ENCODE measurements around the gene RDH13. TPM values are rescaled to one million over a fixed set of nuclear protein-coding genes. Genes with fewer than 3 reads are reported as not detected.
"Not testable (repeated sequence)": the region's sequence is repeated elsewhere in the genome, so short reads cannot be mapped to it uniquely, and the experiment has no call there.

Gene RDH13
- total RNA-seq: 6.8 TPM

GRCh38 chr19:55062735-55063491 lies at the start of gene RDH13:
TSS of gene RDH13 (minus strand) at chr19:55063148. CDS start at chr19:55063032, 116 bp downstream.
- Histone ChIP-seq H3K4me1 (ENCODE audit: insufficient read depth, low read length) (peaks cover 14% of the 10 kb centered on the region), H3K4me3 (ENCODE audit: low read length) (peak within 1 kb of the TSS; percentile 52), H3K9me3 (ENCODE audit: low read depth, low read length) (no peaks in the 10 kb centered on the region), H3K27me3 (ENCODE audit: insufficient read depth, low read length) (peaks cover 10% of the 10 kb centered on the region)

DNA sequence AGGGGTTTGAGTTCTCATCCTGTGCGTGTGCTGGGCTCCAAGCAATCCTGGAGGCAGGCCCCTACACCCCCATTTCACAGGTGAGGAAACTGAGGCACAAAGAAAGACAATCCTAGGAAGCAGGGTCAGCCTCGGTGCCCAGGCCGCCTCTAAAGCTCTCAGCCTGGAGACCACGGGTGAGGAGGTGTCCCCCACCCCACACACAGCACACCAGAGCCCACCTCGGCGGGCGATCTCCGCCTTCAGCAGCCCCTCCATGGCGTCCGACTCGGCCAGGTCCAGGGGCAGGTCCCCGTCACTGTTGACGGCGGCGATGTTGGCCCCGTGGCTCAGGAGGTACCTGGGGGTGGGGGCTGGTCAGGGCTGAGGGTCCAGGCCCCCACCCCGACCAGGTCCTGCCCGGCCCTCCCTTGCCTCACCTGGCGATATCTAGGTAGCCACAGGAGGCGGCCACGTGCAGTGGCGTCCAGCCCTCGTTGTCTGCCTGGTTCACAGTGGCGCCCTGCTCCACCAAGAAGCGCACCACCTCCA lies 49.4 kb upstream of the RDH13 start:
- peaks cover 17% of the 10 kb centered on the region for H3K4me1 ChIP-seq (ENCODE audit: insufficient read depth, low read length)
- no peaks in the 10 kb centered on the region for H3K27me3 ChIP-seq (ENCODE audit: insufficient read depth, low read length)
- H3K4me3 ChIP-seq (ENCODE audit: low read length): no peak overlapping the region
- H3K9me3 ChIP-seq (ENCODE audit: low read depth, low read length): no peaks in the 10 kb centered on the region

- Histone ChIP-seq H3K4me1 (ENCODE audit: insufficient read depth, low read length) (peaks cover 13% of the 10 kb centered on the region), H3K9me3 (ENCODE audit: low read depth, low read length) (no peaks in the 10 kb centered on the region), H3K4me3 (ENCODE audit: low read length) (no peak overlapping the region), H3K27me3 (ENCODE audit: insufficient read depth, low read length) (no peaks in the 10 kb centered on the region)
These were observed 48.4 kb upstream of the RDH13 start for GRCh38 chr19:55111238-55111831.

- no peak overlapping the region for H3K4me3 ChIP-seq (ENCODE audit: low read length)
- no peaks in the 10 kb centered on the region for H3K9me3 ChIP-seq (ENCODE audit: low read depth, low read length)
- no peaks in the 10 kb centered on the region for H3K27me3 ChIP-seq (ENCODE audit: insufficient read depth, low read length)
These were observed 46.8 kb upstream of the RDH13 start for GRCh38 chr19:55109527-55110291.

DNA sequence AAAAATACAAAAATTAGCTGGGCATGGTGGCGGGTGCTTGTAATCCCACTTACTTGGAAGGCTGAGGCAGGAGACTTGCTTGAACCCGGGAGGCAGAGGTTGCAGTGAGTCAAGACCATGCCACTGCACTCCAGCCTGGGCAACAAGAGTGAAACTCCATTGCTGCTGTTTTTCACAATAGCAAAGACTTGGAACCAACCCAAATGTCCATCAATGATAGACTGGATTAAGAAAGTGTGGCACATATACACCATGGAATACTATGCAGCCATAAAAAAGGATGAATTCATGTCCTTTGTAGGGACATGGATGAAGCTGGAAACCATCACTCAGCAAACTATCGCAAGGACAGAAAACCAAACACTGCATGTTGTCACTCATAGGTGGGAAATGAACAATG lies 44.3 kb upstream of the RDH13 start:
- H3K9me3 ChIP-seq (ENCODE audit: low read depth, low read length); H3K4me3 ChIP-seq (ENCODE audit: low read length); H3K27me3 ChIP-seq (ENCODE audit: insufficient read depth, low read length); H3K4me1 ChIP-seq (ENCODE audit: insufficient read depth, low read length): not testable (repeated sequence)

More at GRCh38 chr19:55109527-55110291, 46.8 kb upstream of the RDH13 start:
- H3K4me1 ChIP-seq (ENCODE audit: insufficient read depth, low read length): no peaks in the 10 kb centered on the region

- Histone ChIP-seq H3K4me3 (ENCODE audit: low read length) (no peak overlapping the region), H3K27me3 (ENCODE audit: insufficient read depth, low read length) (no peaks in the 10 kb centered on the region), H3K4me1 (ENCODE audit: insufficient read depth, low read length) (no peaks in the 10 kb centered on the region), H3K9me3 (ENCODE audit: low read depth, low read length) (no peaks in the 10 kb centered on the region)
These were observed 43.6 kb upstream of the RDH13 start for GRCh38 chr19:55106591-55106990.

- Histone ChIP-seq H3K27me3 (ENCODE audit: insufficient read depth, low read length) (no peaks in the 10 kb centered on the region), H3K9me3 (ENCODE audit: low read depth, low read length) (no peaks in the 10 kb centered on the region), H3K4me3 (ENCODE audit: low read length) (no peak overlapping the region), H3K4me1 (ENCODE audit: insufficient read depth, low read length) (no peaks in the 10 kb centered on the region)
These were observed 42.3 kb upstream of the RDH13 start for GRCh38 chr19:55105237-55105636.

- Histone ChIP-seq H3K27me3 (ENCODE audit: insufficient read depth, low read length) (no peaks in the 10 kb centered on the region), H3K4me3 (ENCODE audit: low read length) (no peak overlapping the region), H3K9me3 (ENCODE audit: low read depth, low read length) (no peaks in the 10 kb centered on the region), H3K4me1 (ENCODE audit: insufficient read depth, low read length) (peaks cover 9% of the 10 kb centered on the region)
These were observed 40.2 kb upstream of the RDH13 start for GRCh38 chr19:55103190-55103589.

DNA sequence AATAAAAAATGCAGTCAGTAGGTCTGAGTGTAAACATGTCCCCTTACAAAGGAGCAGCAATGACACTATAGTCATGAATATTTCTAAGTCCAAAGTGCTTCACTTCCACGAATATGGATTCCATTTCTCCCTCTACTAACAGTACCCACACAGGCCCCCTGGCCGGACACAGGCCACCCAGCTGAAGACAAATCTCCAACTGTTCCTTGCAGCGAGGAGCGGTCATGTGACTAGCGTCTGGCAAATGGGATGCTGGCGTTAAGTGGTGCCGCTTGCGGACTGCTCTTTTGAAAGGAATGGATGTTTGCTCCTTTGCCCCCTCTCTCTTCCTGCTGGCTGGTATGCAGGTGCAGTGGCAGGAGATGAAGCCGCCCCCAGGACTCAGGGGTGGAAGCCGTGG lies 38.3 kb upstream of the RDH13 start:
- no peaks in the 10 kb centered on the region for H3K9me3 ChIP-seq (ENCODE audit: low read depth, low read length)
- H3K4me1 ChIP-seq (ENCODE audit: insufficient read depth, low read length): peaks cover 11% of the 10 kb centered on the region
- no peaks in the 10 kb centered on the region for H3K27me3 ChIP-seq (ENCODE audit: insufficient read depth, low read length)
- no peak overlapping the region for H3K4me3 ChIP-seq (ENCODE audit: low read length)

DNA sequence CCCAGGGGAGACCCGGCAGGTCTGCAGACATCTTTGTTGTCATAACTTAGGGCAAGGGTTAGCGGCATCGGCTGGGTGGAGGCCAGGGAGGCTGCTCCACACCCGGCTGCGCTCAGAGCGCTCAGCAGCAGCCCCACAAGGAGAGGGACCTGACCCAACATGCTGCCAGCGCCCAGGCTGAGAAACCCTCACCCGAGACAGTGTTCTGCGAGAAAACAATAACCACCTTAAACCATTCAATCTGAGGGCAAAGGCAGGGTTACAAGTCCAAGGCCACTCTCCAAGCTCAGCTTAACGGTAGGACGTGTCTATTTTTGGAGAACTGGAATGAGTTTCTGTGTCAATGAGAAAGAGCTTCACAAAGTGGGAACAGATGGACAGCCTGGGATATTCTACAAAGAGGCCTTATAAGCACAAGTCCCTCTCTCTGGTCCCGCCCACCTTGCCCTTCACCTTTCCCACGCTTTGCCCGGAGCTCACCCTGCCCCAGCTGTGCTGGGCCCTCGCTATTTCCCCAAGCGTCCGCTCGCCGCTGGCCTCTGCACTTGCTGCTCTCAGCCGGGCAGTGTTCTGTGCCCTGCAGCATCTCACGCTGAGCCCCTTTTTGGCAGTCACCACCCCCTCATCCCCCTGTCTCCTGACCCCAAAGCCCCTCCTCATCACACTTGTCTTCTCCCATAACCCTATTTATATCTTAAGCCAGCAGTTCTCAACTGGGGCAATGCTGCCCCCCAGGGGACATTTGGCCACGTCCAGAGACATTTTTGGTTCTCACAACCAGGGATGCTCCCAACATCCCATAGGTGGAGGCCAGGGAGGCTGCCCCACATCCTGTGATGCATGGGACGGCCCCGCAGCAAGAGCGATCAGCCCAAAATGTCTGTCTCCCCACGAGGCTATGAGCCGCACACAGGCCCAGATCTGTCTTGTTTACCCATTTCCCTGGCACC lies 36.9 kb upstream of the RDH13 start:
- H3K9me3 ChIP-seq (ENCODE audit: low read depth, low read length): no peaks in the 10 kb centered on the region
- H3K4me1 ChIP-seq (ENCODE audit: insufficient read depth, low read length): peaks cover 11% of the 10 kb centered on the region

GRCh38 chr19:55098716-55099556 lies 36.0 kb upstream of the RDH13 start:
- H3K27me3 ChIP-seq (ENCODE audit: insufficient read depth, low read length): no peaks in the 10 kb centered on the region
- H3K4me3 ChIP-seq (ENCODE audit: low read length): no peak overlapping the region
- no peaks in the 10 kb centered on the region for H3K9me3 ChIP-seq (ENCODE audit: low read depth, low read length)
- H3K4me1 ChIP-seq (ENCODE audit: insufficient read depth, low read length): peaks cover 11% of the 10 kb centered on the region

More for the DNA sequence above, 36.9 kb upstream of the RDH13 start:
- H3K4me3 ChIP-seq (ENCODE audit: low read length): no peak overlapping the region
- no peaks in the 10 kb centered on the region for H3K27me3 ChIP-seq (ENCODE audit: insufficient read depth, low read length)

DNA sequence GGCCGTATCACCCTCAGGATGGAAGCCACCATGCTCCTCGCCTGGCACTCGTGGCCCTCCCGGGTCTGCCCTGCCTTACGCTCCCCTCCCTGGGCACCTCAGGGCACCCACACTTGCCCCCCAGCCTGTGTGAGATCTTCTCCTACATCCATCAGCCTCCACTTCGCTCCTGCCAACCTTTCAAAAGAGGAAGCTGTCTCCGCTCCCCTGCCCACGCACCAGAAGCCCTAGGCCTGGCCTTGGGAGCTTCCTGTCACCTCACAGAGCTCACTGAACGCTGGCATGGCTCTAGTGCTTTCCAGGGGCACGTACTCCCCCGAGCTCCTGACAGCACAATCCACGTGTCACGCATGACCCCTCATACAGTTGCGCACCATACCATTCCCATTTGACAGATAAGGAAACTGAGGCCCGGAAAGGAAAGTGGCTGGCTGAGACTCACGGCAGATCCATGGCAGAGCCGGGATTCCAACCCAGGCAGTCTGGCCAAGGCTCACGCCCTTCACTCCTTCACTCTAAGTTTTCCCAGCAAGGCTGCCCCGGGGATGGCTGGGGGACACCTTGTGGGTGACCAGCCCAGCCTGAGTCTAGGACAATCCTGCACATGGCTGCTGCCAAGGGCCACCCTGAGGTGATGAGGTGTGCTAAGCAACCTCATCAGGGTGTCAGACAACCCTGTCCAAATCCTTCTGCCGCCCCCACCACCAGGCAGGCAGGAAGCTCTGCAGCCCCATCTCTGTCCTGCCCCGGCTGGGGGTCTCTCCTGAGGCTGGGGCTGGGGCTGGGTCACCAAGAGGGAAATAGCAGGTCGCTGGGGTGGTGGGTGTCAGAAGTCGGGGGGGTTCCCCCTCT lies 35.1 kb upstream of the RDH13 start:
- H3K27me3 ChIP-seq (ENCODE audit: insufficient read depth, low read length): no peaks in the 10 kb centered on the region
- H3K9me3 ChIP-seq (ENCODE audit: low read depth, low read length): no peaks in the 10 kb centered on the region
- no peak overlapping the region for H3K4me3 ChIP-seq (ENCODE audit: low read length)
- peaks cover 11% of the 10 kb centered on the region for H3K4me1 ChIP-seq (ENCODE audit: insufficient read depth, low read length)
